Panc1 (cell line): ENCODE measurements around the gene GFRA3. TPM values are rescaled to one million over a fixed set of nuclear protein-coding genes. Genes with fewer than 3 reads are reported as not detected.
A peak's percentile ranks its signal among the peaks of the same experiment; 100 is the strongest.

ENCODE experiments used
- ATAC-seq: fragments of 200-7000 bp; cut with Tn5 transposase; 2 replicates; pipeline ENCODE4 v1.9.1; 2020; ENCODE audit warnings: mild to moderate bottlenecking, moderate library complexity
- BruUV-seq: library from RNA; stranded (reverse); fragments of 400-500 nt; replicated peaks from 2 replicates; lab custom pipeline; 2021; lab: Mats Ljungman, UMichigan
- CTCF ChIA-PET: fragments of 300-600 bp; sonication (Branson Sonifier 250); formaldehyde crosslinking; loops from one replicate; lab custom pipeline; 2022; ENCODE audit warnings: antibody characterized with exemption; lab: Charles Lee
- POLR2A ChIA-PET: fragments of 300-600 bp; sonication (Branson Sonifier 250); formaldehyde crosslinking; loops from one replicate; lab custom pipeline; 2022; ENCODE audit warnings: antibody characterized with exemption; lab: Charles Lee
- DNase-seq: peaks from one replicate; pipeline ENCODE4 v3.0.0-alpha.2; 2010; ENCODE audit warnings: low read depth, low spot score
- H3K27ac ChIP-seq: 2 replicates; pipeline ENCODE4 v1.5.1; 2011; ENCODE audit warnings: mild to moderate bottlenecking, low read length, inconsistent platforms
- H3K27me3 ChIP-seq: fragments of 200-500 bp; sonication (Bioruptor generic); 2 replicates; pipeline ENCODE4 v1.6.0; 2014; ENCODE audit warnings: low read length, inconsistent platforms; ENCODE audit not compliant: control insufficient read depth, insufficient read depth
- H3K36me3 ChIP-seq: fragments of 200-500 bp; sonication (Bioruptor generic); 2 replicates; pipeline ENCODE4 v1.5.1; 2014; ENCODE audit warnings: inconsistent platforms, mild to moderate bottlenecking, low read length, moderate library complexity; ENCODE audit not compliant: control insufficient read depth, insufficient read depth
- H3K4me1 ChIP-seq: 2 replicates; pipeline ENCODE4 v1.5.1; 2011; ENCODE audit warnings: inconsistent platforms, mild to moderate bottlenecking, low read length, moderate library complexity; ENCODE audit not compliant: control insufficient read depth, insufficient read depth
- H3K4me3 ChIP-seq, 2 experiments: 2 replicates each; pipeline ENCODE4 v1.5.1; 2011 to 2012; ENCODE audit warnings: low read depth in 2 of 2, low read length in 2 of 2, mild to moderate bottlenecking in 2 of 2, inconsistent platforms in 1 of 2, moderate library complexity in 1 of 2
- H3K9me3 ChIP-seq: fragments of 200-500 bp; sonication (Bioruptor generic); 2 replicates; pipeline ENCODE4 v1.5.1; 2014; ENCODE audit warnings: low read depth, mild to moderate bottlenecking, inconsistent platforms, low read length, moderate library complexity; ENCODE audit not compliant: control insufficient read depth, insufficient read depth
- CTCF ChIP-seq: fragments of 450-650 bp; IDR thresholded peaks from 2 replicates; pipeline ENCODE4 v1.5.1; 2017; ENCODE audit warnings: mild to moderate bottlenecking
- POLR2AphosphoS5 ChIP-seq: IDR thresholded peaks from 2 replicates; pipeline ENCODE4 v1.6.1; 2012; ENCODE audit warnings: mild to moderate bottlenecking, low read depth, low read length, moderate library complexity
- REST ChIP-seq, 2 experiments: IDR thresholded peaks; 2 replicates each; pipeline ENCODE4 v1.6.1; 2011 to 2012; ENCODE audit warnings: low read depth in 2 of 2, control low read depth in 1 of 2, low read length in 1 of 2, mild to moderate bottlenecking in 1 of 2, moderate library complexity in 1 of 2; ENCODE audit not compliant: insufficient read depth in 1 of 2
- SIN3A ChIP-seq: IDR thresholded peaks from 2 replicates; pipeline ENCODE4 v1.6.1; 2012; ENCODE audit warnings: low read depth, mild to moderate bottlenecking, low read length, moderate library complexity, borderline replicate concordance; ENCODE audit not compliant: insufficient read depth
- TCF7L2 ChIP-seq: IDR thresholded peaks from 2 replicates; pipeline ENCODE4 v1.6.1; 2011; ENCODE audit warnings: mild to moderate bottlenecking, low read depth, low read length, inconsistent platforms
- in situ Hi-C: cut with HindIII; loops from 2 replicates; pipeline ENCODE4 v1.10.0; 2016; ENCODE audit warnings: low sequenced_read_pairs, low pct_unique_long_range_greater_than_20kb
- intact Hi-C: fragments of 100-400 bp; cut with micrococcal nuclease; formaldehyde crosslinking; loops from one replicate; pipeline ENCODE4 v1.10.0; 2022; ENCODE audit not compliant: unreplicated experiment
- total RNA-seq: library from RNA; stranded (reverse); gene quantifications from one replicate; pipeline ENCODE4 v1.2.1, GENCODE V29; 2021; ENCODE audit not compliant: unreplicated experiment

Gene GFRA3
- total RNA-seq, 1 experiment from 2014 or later: 1.5 TPM

DNA sequence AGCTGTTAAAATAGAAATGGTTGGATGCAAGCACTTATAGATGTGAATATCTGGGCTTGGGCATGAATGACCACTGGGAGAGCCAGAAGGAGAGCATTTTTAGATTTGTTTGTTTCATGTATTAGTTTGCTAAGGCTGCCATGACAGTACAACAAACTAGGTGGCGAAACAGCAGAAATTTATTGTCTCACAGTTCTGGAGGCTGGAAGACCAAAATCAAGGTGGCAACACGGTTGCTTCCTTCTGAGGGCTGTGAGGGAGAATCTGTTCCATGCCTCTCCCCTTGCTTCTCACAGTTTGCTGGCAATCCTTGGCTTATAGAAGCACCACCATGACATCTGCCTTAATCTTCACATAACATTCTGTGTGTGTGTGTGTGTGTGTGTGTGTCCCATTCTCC is 41.1 kb downstream of the GFRA3 start:
- in situ Hi-C loops: no loop called here
- Histone ChIP-seq H3K27me3 (no peaks in the 10 kb centered on the region), H3K9me3 (no peaks in the 10 kb centered on the region), H3K4me1 (peaks cover 12% of the 10 kb centered on the region), H3K27ac (no peak overlapping the region), H3K4me3 (no peak overlapping the region), H3K36me3 (no peaks in the 10 kb centered on the region)
- no peak for DNase-seq
- intact Hi-C loops: no loop called here
- CTCF ChIA-PET: interaction anchor here (0.5 kb wide), 1 partner anchor 35 kb away, joined by 4 read pairs; no protein-coding TSS in a partner anchor
- BruUV-seq: no TSS peak
- POLR2A ChIA-PET: no interaction called here
- TF ChIP-seq TCF7L2: no peak
- TF ChIP-seq POLR2AphosphoS5: no peak
- ATAC-seq: no peak

DNA sequence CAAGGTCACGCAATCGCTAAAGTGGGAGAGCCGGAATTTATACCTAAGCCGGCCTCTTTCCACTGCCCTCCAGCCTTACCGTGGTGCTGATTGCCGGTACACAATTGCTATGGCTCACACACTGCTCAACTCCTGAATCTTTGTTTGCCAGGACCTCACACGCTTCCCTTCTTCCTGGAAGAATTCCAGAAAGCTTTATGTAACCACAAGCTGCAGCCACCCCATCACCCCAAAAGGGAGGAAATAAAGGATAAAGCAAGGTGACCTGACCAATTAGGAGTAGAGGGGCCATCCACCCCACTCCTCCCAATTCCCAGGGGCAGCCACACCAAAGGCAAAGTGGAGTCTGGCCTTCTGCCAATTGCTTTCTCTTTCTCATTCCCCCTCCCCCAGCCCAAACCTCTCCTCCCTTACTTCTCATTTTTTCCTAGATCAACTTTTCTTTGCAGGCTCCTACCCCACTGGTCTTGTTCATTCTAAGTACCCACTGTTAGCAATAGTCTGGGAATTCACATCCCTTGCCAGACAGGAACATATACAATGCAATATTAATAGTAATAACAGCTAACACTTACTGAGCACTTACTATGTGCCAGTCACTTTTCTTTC is 43.3 kb downstream of the GFRA3 start:
- Histone ChIP-seq H3K4me1 (peaks cover 12% of the 10 kb centered on the region), H3K9me3 (no peaks in the 10 kb centered on the region), H3K27me3 (no peaks in the 10 kb centered on the region), H3K36me3 (no peaks in the 10 kb centered on the region), H3K27ac (no peak overlapping the region), H3K4me3 (no peak overlapping the region)
- ATAC-seq (peak; percentile 65), DNase-seq (no peak)
- no peak for TF ChIP-seq CTCF
- no peak for TF ChIP-seq TCF7L2
- no peak for TF ChIP-seq REST (IDR thresholded peaks at IDR 0.05; ENCODE audit: insufficient read depth in 1 of 2, low read depth in 2 of 2, low read length in 1 of 2)
- POLR2A ChIA-PET: interaction anchor here (0.5 to 1.1 kb wide), 3 partner anchors 17 to 909 kb away, joined by 4 read pairs; no protein-coding TSS in a partner anchor
- in situ Hi-C loops (no loop called here), intact Hi-C loops (no loop called here)
- BruUV-seq: no TSS peak
- CTCF ChIA-PET: no interaction called here

GRCh38 chr5:138230261-138230660 is 44.2 kb downstream of the GFRA3 start:
- peaks cover 12% of the 10 kb centered on the region for H3K4me1 ChIP-seq
- DNase-seq: no peak
- no peaks in the 10 kb centered on the region for H3K27me3 ChIP-seq
- no peaks in the 10 kb centered on the region for H3K36me3 ChIP-seq
- ChIA-PET POLR2A (interaction anchor here (0.5 to 0.7 kb wide), 2 partner anchors 172 to 910 kb away, joined by 3 to 4 read pairs; no protein-coding TSS in a partner anchor), CTCF (no interaction called here)
- intact Hi-C loops (no loop called here), in situ Hi-C loops (no loop called here)
- H3K9me3 ChIP-seq: no peaks in the 10 kb centered on the region
- BruUV-seq: no TSS peak
- H3K4me3 ChIP-seq: no peak overlapping the region
- TF ChIP-seq REST (IDR thresholded peaks at IDR 0.05; ENCODE audit: insufficient read depth in 1 of 2, low read depth in 2 of 2, low read length in 1 of 2) (no peak), POLR2AphosphoS5 (no peak), TCF7L2 (no peak), SIN3A (no peak), CTCF (no peak)
- no peak overlapping the region for H3K27ac ChIP-seq
- ATAC-seq: peak; percentile 77
